Kidney (tissue), 14 donors: ENCODE results near the gene TTC1. TPM values are rescaled to one million over a fixed set of nuclear protein-coding genes. Genes with fewer than 3 reads are reported as not detected.
A peak's percentile ranks its signal among the peaks of the same experiment; 100 is the strongest.

Experiments
- DNase-seq, 5 donors: peaks; one replicate each; pipeline ENCODE4 v3.0.0-alpha.2; 2013 to 2020
- FAIRE-seq: peaks from 2 replicates; lab custom pipeline; 2012; peaks lifted over from hg19 to GRCh38; lab: Jason Lieb, UNC
- H3K27ac ChIP-seq, 2 donors: one replicate each; pipeline ENCODE4 v1.7.0; 2013; ENCODE audit warnings: low read depth in 2 of 2, low read length in 2 of 2, inconsistent platforms in 1 of 2
- H3K27me3 ChIP-seq: one replicate; pipeline ENCODE4 v1.7.1; 2013; ENCODE audit warnings: low read length, inconsistent platforms; ENCODE audit not compliant: control insufficient read depth, insufficient read depth
- H3K36me3 ChIP-seq, 3 donors: one replicate each; pipeline versions ENCODE4 v1.7.0 to v1.7.1; 2013; ENCODE audit warnings: low read length in 3 of 3, control low read depth in 1 of 3, inconsistent platforms in 1 of 3; ENCODE audit not compliant: insufficient read depth in 3 of 3, control insufficient read depth in 2 of 3
- H3K4me1 ChIP-seq, 3 donors: one replicate each; pipeline versions ENCODE4 v1.7.0 to v1.7.1; 2013; ENCODE audit warnings: low read length in 3 of 3, inconsistent platforms in 1 of 3, low read depth in 1 of 3; ENCODE audit not compliant: control insufficient read depth in 2 of 3, insufficient read depth in 2 of 3
- H3K4me3 ChIP-seq, 3 donors: one replicate each; pipeline versions ENCODE4 v1.7.0 to v1.8.1; 2013; ENCODE audit warnings: low read length in 3 of 3, control low read depth in 1 of 3, inconsistent platforms in 1 of 3
- H3K9ac ChIP-seq, 3 donors: one replicate each; pipeline versions ENCODE4 v1.7.0 to v1.7.1; 2013; ENCODE audit warnings: low read length in 3 of 3, control low read depth in 1 of 3, inconsistent platforms in 1 of 3
- H3K9me3 ChIP-seq, 3 donors: one replicate each; pipeline versions ENCODE4 v1.7.0 to v1.7.1; 2013; ENCODE audit warnings: low read length in 3 of 3, control low read depth in 1 of 3, inconsistent platforms in 1 of 3; ENCODE audit not compliant: control insufficient read depth in 2 of 3, insufficient read depth in 1 of 3
- CTCF ChIP-seq: IDR thresholded peaks from 3 replicates; pipeline ENCODE4 v1.5.1; 2012; ENCODE audit warnings: mild to moderate bottlenecking, moderate library complexity, borderline replicate concordance; ENCODE audit not compliant: insufficient read depth; ENCODE audit errors: extremely low read depth
- intact Hi-C: fragments of 100-400 bp; cut with DNase I; formaldehyde crosslinking; loops from one replicate; pipeline ENCODE4 v1.11.1; 2022
- polyA plus RNA-seq: library from polyadenylated mRNA; stranded (reverse); fragments of 350-450 nt; fragmentation: Illumina TruSeq; extraction: RNeasy Lipid Tissue Mini Kit (QIAGEN cat#74804); gene quantifications from one replicate; pipeline ENCODE4 v1.2.3, GENCODE V29; 2014; ENCODE audit warnings: low read depth, low replicate concordance; ENCODE audit not compliant: insufficient read depth
- total RNA-seq: library from RNA; stranded (reverse); fragmentation: NEBNext Ultra II Directional; extraction: Animal tissue kit (Norgen Biotek cat#: 25700); gene quantifications from one replicate; pipeline ENCODE4 v1.2.1, GENCODE V29; 2021
- donor health status: control.
- donor health status: control.
- donor health status: control.
- donor health status: control.
- donor health status: control.
- donor health status: DM: yes; HTN: yes; CAD: no.
- donor health status: Normal renal cell carcinoma (clear cell type).

TTC1 gene
- total and polyA plus RNA-seq, 2 donors from 2014 or later: 41.4 to 94.4 TPM

- H3K4me1 ChIP-seq: no peaks in the 10 kb centered on the region
- H3K4me3 ChIP-seq: no peak overlapping the region
- TF ChIP-seq CTCF: no peak
- FAIRE-seq (no peak), DNase-seq (no peak)
- intact Hi-C loops: no loop called here
- H3K9me3 ChIP-seq: no peaks in the 10 kb centered on the region
- H3K27me3 ChIP-seq: no peaks in the 10 kb centered on the region
- H3K27ac ChIP-seq: no peak overlapping the region
- H3K9ac ChIP-seq: no peak overlapping the region
- peaks cover 0 to 18% (median 6%) of the 10 kb centered on the region in 3 donors for H3K36me3 ChIP-seq
Measured at GRCh38 chr5:160096178-160096577, 87.2 kb downstream of the TTC1 start.

DNA sequence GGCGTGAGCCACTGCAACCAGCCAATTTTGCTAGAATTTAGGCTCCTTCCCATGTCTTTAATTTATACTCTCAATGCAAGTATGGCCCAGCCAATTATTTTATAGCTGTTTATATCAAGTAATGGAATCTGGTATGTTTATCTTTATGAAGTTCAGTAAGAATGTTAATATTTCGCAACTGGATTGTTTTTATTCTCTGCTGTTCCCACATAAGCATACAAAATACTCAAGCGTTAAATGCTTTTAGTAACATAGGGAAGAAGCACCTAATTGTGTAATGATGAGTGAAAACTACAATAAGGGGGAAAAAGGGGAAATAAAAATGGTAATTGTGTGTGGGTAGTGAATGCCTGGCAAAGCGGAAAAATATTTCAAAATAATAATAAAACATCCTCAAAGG, 89.1 kb downstream of the TTC1 start:
- no peak for DNase-seq

GRCh38 chr5:160105686-160106360, 96.9 kb downstream of the TTC1 start:
- no peak overlapping the region for H3K27ac ChIP-seq
- H3K4me3 ChIP-seq: no peak overlapping the region
- no peak overlapping the region for H3K9ac ChIP-seq
- TF ChIP-seq CTCF: no peak
- H3K36me3 ChIP-seq: no peaks in the 10 kb centered on the region
- H3K9me3 ChIP-seq: no peaks in the 10 kb centered on the region
- DNase-seq (peak in 1 of 5 donors; percentile 11), FAIRE-seq (no peak)
- H3K27me3 ChIP-seq: no peaks in the 10 kb centered on the region
- peaks cover 0 to 5% (median 4%) of the 10 kb centered on the region in 3 donors for H3K4me1 ChIP-seq
- intact Hi-C loops: no loop called here

More for the DNA sequence above, 89.1 kb downstream of the TTC1 start:
- Histone ChIP-seq H3K27me3 (no peaks in the 10 kb centered on the region), H3K36me3 (peaks cover 0 to 6% (median 5%) of the 10 kb centered on the region in 3 donors), H3K9me3 (no peaks in the 10 kb centered on the region), H3K4me3 (no peak overlapping the region), H3K4me1 (no peaks in the 10 kb centered on the region), H3K27ac (no peak overlapping the region), H3K9ac (no peak overlapping the region)
- no peak for TF ChIP-seq CTCF
- intact Hi-C loops: no loop called here
- no peak for FAIRE-seq
